ENCODE data around the gene SUFU. TPM values are rescaled to one million over a fixed set of nuclear protein-coding genes. Genes with fewer than 3 reads are reported as not detected.

The SUFU gene
- total and polyA plus RNA-seq, 2 donors (not counting 1 experiment from before 2014, with no cell fraction given): 4.8 to 13.3 TPM

DNA sequence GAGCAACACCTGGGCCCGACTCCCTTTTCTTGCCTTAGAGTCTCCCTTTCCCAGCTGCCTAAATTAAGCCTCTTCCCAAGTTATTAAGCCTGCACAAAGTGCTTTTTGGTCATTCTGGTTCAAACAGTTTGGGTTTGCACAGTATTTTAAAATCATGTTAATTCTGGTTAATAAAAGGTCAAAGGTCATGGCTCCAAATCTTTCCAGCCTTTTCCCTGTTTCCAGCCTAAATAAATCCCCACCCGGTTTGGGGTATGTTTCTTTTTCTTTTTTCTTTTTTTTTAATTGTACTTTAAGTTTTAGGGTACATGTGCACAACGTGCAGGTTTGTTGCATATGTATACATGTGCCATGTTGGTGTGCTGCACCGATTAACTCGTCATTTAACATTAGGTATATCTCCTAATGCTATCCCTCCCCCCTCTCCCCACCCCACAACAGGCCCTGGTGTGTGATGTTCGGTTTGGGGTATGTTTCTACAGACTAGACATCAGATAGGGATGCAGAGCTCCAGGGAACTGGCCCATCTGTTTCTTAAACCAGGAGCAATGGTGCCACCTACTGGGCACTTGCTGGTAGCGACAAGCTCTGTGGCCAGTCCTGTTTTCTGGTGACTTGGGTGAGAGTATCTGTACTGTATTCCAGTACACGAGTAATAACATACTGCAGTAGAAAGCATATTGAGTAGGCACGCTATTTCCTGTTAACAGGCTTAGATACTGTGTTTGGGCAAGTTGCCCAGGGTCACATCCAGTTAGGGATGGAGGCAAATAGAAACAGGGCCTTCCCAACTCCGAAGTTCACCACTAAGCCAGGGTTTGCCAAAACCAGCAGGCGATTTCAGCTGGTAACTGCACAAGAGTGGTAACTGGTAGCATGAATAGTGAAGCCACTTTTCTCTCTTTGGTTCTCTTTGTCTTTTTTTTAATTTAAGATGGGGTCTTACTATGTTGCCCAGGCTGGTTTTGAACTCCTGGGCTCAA, 80.0 kb downstream of the SUFU start:
- ChIA-PET POLR2A (interaction anchor here (0.5 to 1.0 kb wide), 4 partner anchors 80 to 483 kb away, joined by 3 to 5 read pairs (median 4); partner anchors contain the start of gene SUFU), CTCF (interaction anchor here (0.6 to 6.9 kb wide), 57 partner anchors 9 to 415 kb away, joined by 3 to 110 read pairs (median 5); partner anchors contain the start of genes ACTR1A, ARL3, CUEDC2 and ELOVL3)
- Mint-ChIP-seq H3K4me3 (no peak overlapping the region), H3K27me3 (no peaks in the 10 kb centered on the region), H3K4me1 (peaks cover 2% of the 10 kb centered on the region), H3K27ac (no peak overlapping the region), H3K9me3 (ENCODE audit: insufficient read depth) (no peaks in the 10 kb centered on the region)
- DNase-seq: peak; percentile 85
- ATAC-seq (ENCODE audit: low read depth): peak; percentile 96
- Histone ChIP-seq H3K4me1 (ENCODE audit: control insufficient read depth in 2 of 2, insufficient read depth in 2 of 2, low read length in 2 of 2) (no peaks in the 10 kb centered on the region), H4K20me1 (ENCODE audit: control insufficient read depth, insufficient read depth, low read length, poor library complexity, severe bottlenecking) (peaks cover 18% of the 10 kb centered on the region), H3K27ac (ENCODE audit: low read length in 2 of 2) (no peak overlapping the region), H3K9me3 (ENCODE audit: control extremely low read depth in 1 of 3, control insufficient read depth in 2 of 3, insufficient read depth in 1 of 3, low read length in 2 of 3) (no peaks in the 10 kb centered on the region), H3K4me2 (replicated peaks; ENCODE audit: low read depth, low read length, poor library complexity, severe bottlenecking) (no peak overlapping the region), H3K9ac (ENCODE audit: low read length) (no peak overlapping the region), H2AFZ (ENCODE audit: insufficient read depth, low read depth, low read length, poor library complexity, severe bottlenecking) (no peak overlapping the region), H3K36me3 (replicated peaks in 1 of 2; ENCODE audit: control extremely low read depth in 1 of 2, control insufficient read depth in 1 of 2, extremely low read depth in 1 of 2, insufficient read depth in 2 of 2, low read length in 1 of 2) (no peaks in the 10 kb centered on the region), H3K27me3 (replicated peaks in 1 of 4; ENCODE audit: control extremely low read depth in 1 of 4, control insufficient read depth in 3 of 4, insufficient read depth in 4 of 4, low read length in 3 of 4) (no peaks in the 10 kb centered on the region), H3K4me3 (ENCODE audit: control extremely low read depth in 1 of 5, extremely low read depth in 1 of 5, insufficient read depth in 1 of 5, low read depth in 2 of 5, low read length in 4 of 5) (no peak overlapping the region), H3K79me2 (ENCODE audit: control insufficient read depth, insufficient read depth, low read length) (peaks cover 5% of the 10 kb centered on the region)
- TF ChIP-seq EZH2 (IDR thresholded peaks at IDR 0.05; ENCODE audit: borderline replicate concordance, insufficient read depth, low read depth, low read length, poor library complexity, severe bottlenecking): no peak
- TF ChIP-seq, protein P1, sequence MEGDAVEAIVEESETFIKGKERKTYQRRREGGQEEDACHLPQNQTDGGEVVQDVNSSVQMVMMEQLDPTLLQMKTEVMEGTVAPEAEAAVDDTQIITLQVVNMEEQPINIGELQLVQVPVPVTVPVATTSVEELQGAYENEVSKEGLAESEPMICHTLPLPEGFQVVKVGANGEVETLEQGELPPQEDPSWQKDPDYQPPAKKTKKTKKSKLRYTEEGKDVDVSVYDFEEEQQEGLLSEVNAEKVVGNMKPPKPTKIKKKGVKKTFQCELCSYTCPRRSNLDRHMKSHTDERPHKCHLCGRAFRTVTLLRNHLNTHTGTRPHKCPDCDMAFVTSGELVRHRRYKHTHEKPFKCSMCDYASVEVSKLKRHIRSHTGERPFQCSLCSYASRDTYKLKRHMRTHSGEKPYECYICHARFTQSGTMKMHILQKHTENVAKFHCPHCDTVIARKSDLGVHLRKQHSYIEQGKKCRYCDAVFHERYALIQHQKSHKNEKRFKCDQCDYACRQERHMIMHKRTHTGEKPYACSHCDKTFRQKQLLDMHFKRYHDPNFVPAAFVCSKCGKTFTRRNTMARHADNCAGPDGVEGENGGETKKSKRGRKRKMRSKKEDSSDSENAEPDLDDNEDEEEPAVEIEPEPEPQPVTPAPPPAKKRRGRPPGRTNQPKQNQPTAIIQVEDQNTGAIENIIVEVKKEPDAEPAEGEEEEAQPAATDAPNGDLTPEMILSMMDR (IDR thresholded peaks at IDR 0.05): peak; percentile 90
- intact Hi-C loops (cut with micrococcal nuclease): loop anchor here (1.0 kb wide), 5 partner anchors 80 to 414 kb away; partner anchors contain the start of gene SUFU
- 52% methylated on average over 4 of the region's 11 CpGs for WGBS (ENCODE audit: insufficient coverage)

- intact Hi-C loops (cut with micrococcal nuclease): no loop called here
- Histone ChIP-seq H3K4me3 (ENCODE audit: control extremely low read depth in 1 of 5, extremely low read depth in 1 of 5, insufficient read depth in 1 of 5, low read depth in 2 of 5, low read length in 4 of 5) (no peak overlapping the region), H2AFZ (ENCODE audit: insufficient read depth, low read depth, low read length, poor library complexity, severe bottlenecking) (no peak overlapping the region), H3K4me2 (replicated peaks; ENCODE audit: low read depth, low read length, poor library complexity, severe bottlenecking) (no peak overlapping the region), H3K27ac (ENCODE audit: low read length in 2 of 2) (no peak overlapping the region), H3K27me3 (replicated peaks in 1 of 4; ENCODE audit: control extremely low read depth in 1 of 4, control insufficient read depth in 3 of 4, insufficient read depth in 4 of 4, low read length in 3 of 4) (no peaks in the 10 kb centered on the region), H3K9ac (ENCODE audit: low read length) (no peak overlapping the region), H3K79me2 (ENCODE audit: control insufficient read depth, insufficient read depth, low read length) (peaks cover 5% of the 10 kb centered on the region), H3K9me3 (ENCODE audit: control extremely low read depth in 1 of 3, control insufficient read depth in 2 of 3, insufficient read depth in 1 of 3, low read length in 2 of 3) (no peaks in the 10 kb centered on the region), H3K4me1 (ENCODE audit: control insufficient read depth in 2 of 2, insufficient read depth in 2 of 2, low read length in 2 of 2) (no peaks in the 10 kb centered on the region), H4K20me1 (ENCODE audit: control insufficient read depth, insufficient read depth, low read length, poor library complexity, severe bottlenecking) (peaks cover 18% of the 10 kb centered on the region), H3K36me3 (replicated peaks in 1 of 2; ENCODE audit: control extremely low read depth in 1 of 2, control insufficient read depth in 1 of 2, extremely low read depth in 1 of 2, insufficient read depth in 2 of 2, low read length in 1 of 2) (no peaks in the 10 kb centered on the region)
- no peak overlapping the region for H3K4me3 Mint-ChIP-seq
- WGBS (ENCODE audit: insufficient coverage): 88% methylated on average over 1 of the region's 1 CpG
- no peak overlapping the region for H3K27ac Mint-ChIP-seq
- POLR2A ChIA-PET: no interaction called here
- DNase-seq (no peak), ATAC-seq (ENCODE audit: low read depth) (no peak)
- no peaks in the 10 kb centered on the region for H3K9me3 Mint-ChIP-seq (ENCODE audit: insufficient read depth)
- CTCF ChIA-PET: interaction anchor here (0.6 to 2.3 kb wide), 8 partner anchors 16 to 355 kb away, joined by 3 to 11 read pairs (median 4); no protein-coding TSS in a partner anchor
- TF ChIP-seq EZH2 (IDR thresholded peaks at IDR 0.05; ENCODE audit: borderline replicate concordance, insufficient read depth, low read depth, low read length, poor library complexity, severe bottlenecking): no peak
- TF ChIP-seq, protein P1 (IDR thresholded peaks at IDR 0.05): no peak
- H3K27me3 Mint-ChIP-seq: no peaks in the 10 kb centered on the region
- H3K4me1 Mint-ChIP-seq: peaks cover 2% of the 10 kb centered on the region
These were observed 81.3 kb downstream of the SUFU start for GRCh38 chr10:102585026-102585425.

All from B cell (primary cell).